ENCODE results near the gene CYP8B1.

The CYP8B1 gene

GRCh38 chr3:42906070-42906847, 30.6 kb upstream of the CYP8B1 start, which contains the start of gene ZNF662 (continued):
- no peak for TF ChIP-seq ZNF701 (tag by site-specific recombination; IDR thresholded peaks at IDR 0.05)
- TF ChIP-seq ZNF530 (tag by site-specific recombination; IDR thresholded peaks at IDR 0.05; ENCODE audit: low read depth): no peak
- TF ChIP-seq ZNF366 (tag by site-specific recombination; conservative IDR thresholded peaks at IDR 0.05): no peak
- TF ChIP-seq KLF7 (tag by site-specific recombination; IDR thresholded peaks at IDR 0.05; ENCODE audit: borderline replicate concordance): no peak
- no peak for TF ChIP-seq ZNF391 (tag by site-specific recombination; IDR thresholded peaks at IDR 0.05; ENCODE audit: borderline replicate concordance, low read depth)
- no peak for TF ChIP-seq ZBTB26 (tag by site-specific recombination; optimal IDR thresholded peaks at IDR 0.05)
- no peak for TF ChIP-seq ZNF211 (tag by site-specific recombination; IDR thresholded peaks at IDR 0.05; ENCODE audit: low read depth)
- no peak for TF ChIP-seq MYNN (tag by site-specific recombination; IDR thresholded peaks at IDR 0.05; ENCODE audit: borderline replicate concordance)

- POLR2A ChIA-PET: no interaction called here
- Histone ChIP-seq H3K9me3 (ENCODE audit: control insufficient read depth, insufficient read depth, low read depth, low read length) (no peaks in the 10 kb centered on the region), H3K4me1 (ENCODE audit: control insufficient read depth, insufficient read depth, low read length) (no peaks in the 10 kb centered on the region), H3K36me3 (ENCODE audit: control insufficient read depth in 2 of 2, insufficient read depth in 1 of 2, low read length in 2 of 2) (no peaks in the 10 kb centered on the region), H3K27ac (ENCODE audit: extremely low read depth, low read depth, low read length) (no peak overlapping the region), H3K4me3 (ENCODE audit: low read depth, low read length) (no peak overlapping the region)
- TF ChIP-seq, protein P1, sequence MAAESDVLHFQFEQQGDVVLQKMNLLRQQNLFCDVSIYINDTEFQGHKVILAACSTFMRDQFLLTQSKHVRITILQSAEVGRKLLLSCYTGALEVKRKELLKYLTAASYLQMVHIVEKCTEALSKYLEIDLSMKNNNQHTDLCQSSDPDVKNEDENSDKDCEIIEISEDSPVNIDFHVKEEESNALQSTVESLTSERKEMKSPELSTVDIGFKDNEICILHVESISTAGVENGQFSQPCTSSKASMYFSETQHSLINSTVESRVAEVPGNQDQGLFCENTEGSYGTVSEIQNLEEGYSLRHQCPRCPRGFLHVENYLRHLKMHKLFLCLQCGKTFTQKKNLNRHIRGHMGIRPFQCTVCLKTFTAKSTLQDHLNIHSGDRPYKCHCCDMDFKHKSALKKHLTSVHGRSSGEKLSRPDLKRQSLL (tag by site-specific recombination; IDR thresholded peaks at IDR 0.05): no peak
- TF ChIP-seq ZFP41 (tag by site-specific recombination; IDR thresholded peaks at IDR 0.05; ENCODE audit: borderline replicate concordance) (no peak), ZNF629 (tag by site-specific recombination; IDR thresholded peaks at IDR 0.05) (no peak), ZNF670 (tag by site-specific recombination; IDR thresholded peaks at IDR 0.05; ENCODE audit: low read depth) (no peak), ZEB2 (tag by site-specific recombination; IDR thresholded peaks at IDR 0.05) (no peak), KLF7 (tag by site-specific recombination; IDR thresholded peaks at IDR 0.05; ENCODE audit: borderline replicate concordance) (no peak), ZNF777 (tag by site-specific recombination; IDR thresholded peaks at IDR 0.05; ENCODE audit: borderline replicate concordance) (no peak), ZNF530 (tag by site-specific recombination; IDR thresholded peaks at IDR 0.05; ENCODE audit: low read depth) (no peak)
- TF ChIP-seq, protein P2, sequence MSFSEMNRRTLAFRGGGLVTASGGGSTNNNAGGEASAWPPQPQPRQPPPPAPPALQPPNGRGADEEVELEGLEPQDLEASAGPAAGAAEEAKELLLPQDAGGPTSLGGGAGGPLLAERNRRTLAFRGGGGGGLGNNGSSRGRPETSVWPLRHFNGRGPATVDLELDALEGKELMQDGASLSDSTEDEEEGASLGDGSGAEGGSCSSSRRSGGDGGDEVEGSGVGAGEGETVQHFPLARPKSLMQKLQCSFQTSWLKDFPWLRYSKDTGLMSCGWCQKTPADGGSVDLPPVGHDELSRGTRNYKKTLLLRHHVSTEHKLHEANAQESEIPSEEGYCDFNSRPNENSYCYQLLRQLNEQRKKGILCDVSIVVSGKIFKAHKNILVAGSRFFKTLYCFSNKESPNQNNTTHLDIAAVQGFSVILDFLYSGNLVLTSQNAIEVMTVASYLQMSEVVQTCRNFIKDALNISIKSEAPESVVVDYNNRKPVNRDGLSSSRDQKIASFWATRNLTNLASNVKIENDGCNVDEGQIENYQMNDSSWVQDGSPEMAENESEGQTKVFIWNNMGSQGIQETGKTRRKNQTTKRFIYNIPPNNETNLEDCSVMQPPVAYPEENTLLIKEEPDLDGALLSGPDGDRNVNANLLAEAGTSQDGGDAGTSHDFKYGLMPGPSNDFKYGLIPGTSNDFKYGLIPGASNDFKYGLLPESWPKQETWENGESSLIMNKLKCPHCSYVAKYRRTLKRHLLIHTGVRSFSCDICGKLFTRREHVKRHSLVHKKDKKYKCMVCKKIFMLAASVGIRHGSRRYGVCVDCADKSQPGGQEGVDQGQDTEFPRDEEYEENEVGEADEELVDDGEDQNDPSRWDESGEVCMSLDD (tag by site-specific recombination; IDR thresholded peaks at IDR 0.05): no peak
- CTCF ChIA-PET: no interaction called here
Measured at GRCh38 chr3:42905740-42906069, 30.0 kb upstream of the CYP8B1 start.

GRCh38 chr3:42904076-42904475, 28.4 kb upstream of the CYP8B1 start:
- ChIA-PET POLR2A (no interaction called here), CTCF (no interaction called here)
- Histone ChIP-seq H3K4me3 (ENCODE audit: low read depth, low read length) (no peak overlapping the region), H3K36me3 (ENCODE audit: control insufficient read depth in 2 of 2, insufficient read depth in 1 of 2, low read length in 2 of 2) (no peaks in the 10 kb centered on the region), H3K9me3 (ENCODE audit: control insufficient read depth, insufficient read depth, low read depth, low read length) (no peaks in the 10 kb centered on the region), H3K27ac (ENCODE audit: extremely low read depth, low read depth, low read length) (no peak overlapping the region), H3K4me1 (ENCODE audit: control insufficient read depth, insufficient read depth, low read length) (no peaks in the 10 kb centered on the region)
- TF ChIP-seq ZNF433 (tag by site-specific recombination; IDR thresholded peaks at IDR 0.05; ENCODE audit: low read depth) (no peak), ZNF366 (tag by site-specific recombination; conservative IDR thresholded peaks at IDR 0.05) (peak; percentile 71; the same call in 1 of the 2 replicates)
